Neural cell (in vitro differentiated cells): ENCODE data around the gene DAP. TPM values are rescaled to one million over a fixed set of nuclear protein-coding genes. Genes with fewer than 3 reads are reported as not detected.

ENCODE experiments used
- H2AFZ ChIP-seq: fragments of 200-600, 300-800 bp; sonication (generic), shearing (Covaris generic); 2 replicates; pipeline ENCODE4 v1.6.0; 2014; ENCODE audit warnings: low read depth, mild to moderate bottlenecking, antibody characterized with exemption, low read length, moderate library complexity
- H3F3A ChIP-seq: fragments of 200-600 bp; shearing (Covaris generic); 2 replicates; pipeline ENCODE4 v1.6.1; 2016; ENCODE audit warnings: mild to moderate bottlenecking, moderate library complexity, mixed read lengths, antibody characterized with exemption, low read length; ENCODE audit not compliant: insufficient read depth, poor library complexity, severe bottlenecking
- H3K27ac ChIP-seq: fragments of 200-600, 300-800 bp; sonication (generic), shearing (Covaris generic); 2 replicates; pipeline ENCODE4 v1.5.1; 2014; ENCODE audit warnings: mild to moderate bottlenecking, low read length, moderate library complexity
- H3K27me3 ChIP-seq: fragments of 300-800, 200-600 bp; sonication (generic), shearing (Covaris generic); 2 replicates; pipeline ENCODE4 v1.6.0; 2014; ENCODE audit warnings: mild to moderate bottlenecking, low read depth, low read length, moderate library complexity; ENCODE audit not compliant: insufficient read depth
- H3K36me3 ChIP-seq: fragments of 300-800, 200-600 bp; sonication (generic), shearing (Covaris generic); 2 replicates; pipeline ENCODE4 v1.5.1; 2014; ENCODE audit warnings: mild to moderate bottlenecking, antibody characterized with exemption, low read length, moderate library complexity; ENCODE audit not compliant: insufficient read depth
- H3K4me2 ChIP-seq: fragments of 300-800, 200-600 bp; sonication (generic), shearing (Covaris generic); 2 replicates; pipeline ENCODE4 v1.6.0; 2014; ENCODE audit warnings: mild to moderate bottlenecking, low read length
- H3K4me3 ChIP-seq: fragments of 300-800, 200-600 bp; sonication (generic), shearing (Covaris generic); 2 replicates; pipeline ENCODE4 v1.5.1; 2014; ENCODE audit warnings: mild to moderate bottlenecking, low read length, moderate library complexity
- H3K79me2 ChIP-seq: fragments of 200-600 bp; shearing (Covaris generic); replicated peaks from 2 replicates; pipeline ENCODE4 v1.6.0; 2014; ENCODE audit warnings: mild to moderate bottlenecking, low read length, moderate library complexity; ENCODE audit not compliant: insufficient read depth
- H3K9ac ChIP-seq: fragments of 300-800, 200-600 bp; sonication (generic), shearing (Covaris generic); 2 replicates; pipeline ENCODE4 v1.6.1; 2016; ENCODE audit warnings: mild to moderate bottlenecking, low read length, mixed read lengths
- H3K9me2 ChIP-seq: fragments of 200-600 bp; shearing (Covaris generic); 2 replicates; pipeline ENCODE4 v1.6.1; 2016; ENCODE audit warnings: mild to moderate bottlenecking, low read length, mixed read lengths; ENCODE audit not compliant: insufficient read depth
- H3K9me3 ChIP-seq: fragments of 200-600, 300-800 bp; sonication (generic), shearing (Covaris generic); 2 replicates; pipeline ENCODE4 v1.6.1; 2016; ENCODE audit warnings: mild to moderate bottlenecking, mixed run types, low read length, moderate library complexity, mixed read lengths
- H4K20me1 ChIP-seq: fragments of 200-600 bp; shearing (Covaris generic); 2 replicates; pipeline ENCODE4 v1.6.1; 2016; ENCODE audit warnings: mild to moderate bottlenecking, mixed run types; ENCODE audit not compliant: insufficient read depth
- EP300 ChIP-seq: fragments of 450-650 bp; conservative IDR thresholded peaks from 2 replicates; pipeline ENCODE4 v1.6.1; 2014; ENCODE audit warnings: antibody characterized with exemption, mild to moderate bottlenecking, moderate library complexity; ENCODE audit not compliant: poor library complexity, severe bottlenecking
- EZH2 ChIP-seq: fragments of 200-600, 300-800 bp; shearing (Covaris generic), sonication (generic); IDR thresholded peaks from 2 replicates; pipeline ENCODE4 v1.6.1; 2014; ENCODE audit warnings: antibody characterized with exemption, low read length, borderline replicate concordance, mild to moderate bottlenecking; ENCODE audit not compliant: insufficient read depth, poor library complexity, severe bottlenecking
- MXI1 ChIP-seq: fragments of 450-650 bp; conservative IDR thresholded peaks from 2 replicates; pipeline ENCODE4 v1.6.1; 2014; ENCODE audit warnings: antibody characterized with exemption, mild to moderate bottlenecking; ENCODE audit not compliant: poor library complexity, severe bottlenecking
- POLR2AphosphoS5 ChIP-seq: IDR thresholded peaks from 2 replicates; pipeline ENCODE4 v1.6.1; 2012
- RAD21 ChIP-seq: fragments of 450-650 bp; conservative IDR thresholded peaks from 2 replicates; pipeline ENCODE4 v1.6.1; 2014; ENCODE audit warnings: antibody characterized with exemption, mild to moderate bottlenecking, moderate library complexity
- SMC3 ChIP-seq: fragments of 450-650 bp; conservative IDR thresholded peaks from 2 replicates; pipeline ENCODE4 v1.6.1; 2014; ENCODE audit warnings: antibody characterized with exemption, mild to moderate bottlenecking, moderate library complexity; ENCODE audit not compliant: poor library complexity
- TAF1 ChIP-seq: IDR thresholded peaks from 2 replicates; pipeline ENCODE4 v1.6.1; 2012; ENCODE audit warnings: low read depth
- polyA plus RNA-seq: library from polyadenylated mRNA; depleted of rRNA; stranded (reverse); fragments of >200 nt; gene quantifications from 2 replicates; pipeline ENCODE4 v1.2.3, GENCODE V29; 2014
- TF ChIP-seq, protein P1 (sequence below): fragments of 450-650 bp; IDR thresholded peaks from 2 replicates; pipeline ENCODE4 v1.5.1; 2014; ENCODE audit warnings: antibody characterized with exemption, mild to moderate bottlenecking, moderate library complexity; ENCODE audit not compliant: poor library complexity, severe bottlenecking
- TF ChIP-seq, protein P2 (sequence below): IDR thresholded peaks from 2 replicates; pipeline ENCODE4 v1.6.1; 2012; ENCODE audit warnings: borderline replicate concordance

DAP gene
- polyA plus RNA-seq, 1 donor from 2014 or later, result 9.3 TPM

DNA sequence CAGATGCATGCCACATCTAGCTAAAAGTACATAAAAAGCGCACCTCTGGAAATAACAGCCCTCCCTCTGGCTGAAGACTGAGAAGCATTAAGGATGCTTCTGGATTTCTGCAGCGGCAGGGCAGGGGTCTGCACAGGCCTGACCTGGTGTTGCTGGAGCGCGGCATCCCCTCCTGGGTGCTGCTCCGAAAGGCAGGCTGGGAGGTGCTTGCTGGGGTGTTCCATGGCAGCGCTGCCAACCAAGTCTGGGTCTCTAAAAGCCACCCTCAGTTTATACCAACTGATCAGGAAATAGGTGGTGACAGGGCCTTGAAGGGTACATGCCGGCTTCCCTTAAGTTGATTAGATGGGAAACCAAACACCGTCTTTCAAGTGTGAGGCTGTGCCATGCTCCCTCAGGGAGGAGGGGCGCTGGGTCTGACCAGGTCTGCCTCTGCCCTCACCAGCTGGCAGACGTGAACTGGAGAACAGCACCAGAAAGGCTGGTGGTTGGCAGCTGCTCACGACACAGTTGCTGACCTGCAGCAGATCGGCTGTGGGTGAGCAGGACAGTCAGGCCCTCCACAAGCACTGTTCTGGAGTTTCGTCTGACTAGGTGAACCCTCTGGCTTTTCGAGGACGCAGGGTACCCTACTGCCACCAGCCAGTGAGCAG is 81.6 kb downstream of the DAP start:
- Histone ChIP-seq H3K36me3 (no peaks in the 10 kb centered on the region), H3K9me3 (no peaks in the 10 kb centered on the region), H3K79me2 (no peaks in the 10 kb centered on the region), H3K4me3 (no peak overlapping the region), H4K20me1 (no peaks in the 10 kb centered on the region), H3K9ac (no peak overlapping the region), H2AFZ (no peak overlapping the region), H3K4me2 (no peak overlapping the region), H3F3A (no peaks in the 10 kb centered on the region), H3K9me2 (no peaks in the 10 kb centered on the region), H3K27me3 (no peaks in the 10 kb centered on the region), H3K27ac (no peak overlapping the region)
- TF ChIP-seq, protein P1, sequence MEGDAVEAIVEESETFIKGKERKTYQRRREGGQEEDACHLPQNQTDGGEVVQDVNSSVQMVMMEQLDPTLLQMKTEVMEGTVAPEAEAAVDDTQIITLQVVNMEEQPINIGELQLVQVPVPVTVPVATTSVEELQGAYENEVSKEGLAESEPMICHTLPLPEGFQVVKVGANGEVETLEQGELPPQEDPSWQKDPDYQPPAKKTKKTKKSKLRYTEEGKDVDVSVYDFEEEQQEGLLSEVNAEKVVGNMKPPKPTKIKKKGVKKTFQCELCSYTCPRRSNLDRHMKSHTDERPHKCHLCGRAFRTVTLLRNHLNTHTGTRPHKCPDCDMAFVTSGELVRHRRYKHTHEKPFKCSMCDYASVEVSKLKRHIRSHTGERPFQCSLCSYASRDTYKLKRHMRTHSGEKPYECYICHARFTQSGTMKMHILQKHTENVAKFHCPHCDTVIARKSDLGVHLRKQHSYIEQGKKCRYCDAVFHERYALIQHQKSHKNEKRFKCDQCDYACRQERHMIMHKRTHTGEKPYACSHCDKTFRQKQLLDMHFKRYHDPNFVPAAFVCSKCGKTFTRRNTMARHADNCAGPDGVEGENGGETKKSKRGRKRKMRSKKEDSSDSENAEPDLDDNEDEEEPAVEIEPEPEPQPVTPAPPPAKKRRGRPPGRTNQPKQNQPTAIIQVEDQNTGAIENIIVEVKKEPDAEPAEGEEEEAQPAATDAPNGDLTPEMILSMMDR, result no peak
- TF ChIP-seq EZH2, result no peak
- no peak for TF ChIP-seq RAD21
- TF ChIP-seq SMC3, result no peak
- TF ChIP-seq POLR2AphosphoS5, result no peak
- TF ChIP-seq EP300, result no peak
- TF ChIP-seq, protein P2, sequence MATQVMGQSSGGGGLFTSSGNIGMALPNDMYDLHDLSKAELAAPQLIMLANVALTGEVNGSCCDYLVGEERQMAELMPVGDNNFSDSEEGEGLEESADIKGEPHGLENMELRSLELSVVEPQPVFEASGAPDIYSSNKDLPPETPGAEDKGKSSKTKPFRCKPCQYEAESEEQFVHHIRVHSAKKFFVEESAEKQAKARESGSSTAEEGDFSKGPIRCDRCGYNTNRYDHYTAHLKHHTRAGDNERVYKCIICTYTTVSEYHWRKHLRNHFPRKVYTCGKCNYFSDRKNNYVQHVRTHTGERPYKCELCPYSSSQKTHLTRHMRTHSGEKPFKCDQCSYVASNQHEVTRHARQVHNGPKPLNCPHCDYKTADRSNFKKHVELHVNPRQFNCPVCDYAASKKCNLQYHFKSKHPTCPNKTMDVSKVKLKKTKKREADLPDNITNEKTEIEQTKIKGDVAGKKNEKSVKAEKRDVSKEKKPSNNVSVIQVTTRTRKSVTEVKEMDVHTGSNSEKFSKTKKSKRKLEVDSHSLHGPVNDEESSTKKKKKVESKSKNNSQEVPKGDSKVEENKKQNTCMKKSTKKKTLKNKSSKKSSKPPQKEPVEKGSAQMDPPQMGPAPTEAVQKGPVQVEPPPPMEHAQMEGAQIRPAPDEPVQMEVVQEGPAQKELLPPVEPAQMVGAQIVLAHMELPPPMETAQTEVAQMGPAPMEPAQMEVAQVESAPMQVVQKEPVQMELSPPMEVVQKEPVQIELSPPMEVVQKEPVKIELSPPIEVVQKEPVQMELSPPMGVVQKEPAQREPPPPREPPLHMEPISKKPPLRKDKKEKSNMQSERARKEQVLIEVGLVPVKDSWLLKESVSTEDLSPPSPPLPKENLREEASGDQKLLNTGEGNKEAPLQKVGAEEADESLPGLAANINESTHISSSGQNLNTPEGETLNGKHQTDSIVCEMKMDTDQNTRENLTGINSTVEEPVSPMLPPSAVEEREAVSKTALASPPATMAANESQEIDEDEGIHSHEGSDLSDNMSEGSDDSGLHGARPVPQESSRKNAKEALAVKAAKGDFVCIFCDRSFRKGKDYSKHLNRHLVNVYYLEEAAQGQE, result no peak
- TF ChIP-seq TAF1, result no peak
- TF ChIP-seq MXI1, result no peak

DNA sequence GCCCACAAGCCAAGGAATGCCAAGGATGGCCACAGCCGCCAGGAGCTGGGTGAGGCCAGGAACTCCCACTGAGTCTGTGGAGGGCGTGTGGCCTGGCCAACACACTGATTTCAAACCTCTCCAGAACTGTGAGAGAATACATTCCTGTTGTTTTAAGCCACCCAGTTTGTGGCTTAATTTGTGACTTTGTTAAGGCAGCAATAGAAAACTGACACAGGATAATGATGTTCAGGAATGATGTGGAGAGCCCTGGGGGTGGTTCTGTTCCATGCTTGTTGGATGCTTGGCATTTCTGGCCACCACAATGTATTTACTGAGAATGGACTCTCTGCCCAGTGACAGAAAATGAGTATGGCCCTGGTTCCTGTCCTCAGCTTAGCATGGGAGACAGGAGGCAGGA is 82.8 kb downstream of the DAP start:
- Histone ChIP-seq H3K27me3 (no peaks in the 10 kb centered on the region), H3K79me2 (no peaks in the 10 kb centered on the region), H3K4me2 (no peak overlapping the region), H3K36me3 (no peaks in the 10 kb centered on the region), H3K4me3 (no peak overlapping the region), H3F3A (no peaks in the 10 kb centered on the region), H3K27ac (no peak overlapping the region), H3K9me2 (no peaks in the 10 kb centered on the region), H3K9ac (no peak overlapping the region), H4K20me1 (no peaks in the 10 kb centered on the region), H2AFZ (no peak overlapping the region), H3K9me3 (no peaks in the 10 kb centered on the region)
- TF ChIP-seq RAD21 (no peak), POLR2AphosphoS5 (no peak)
- TF ChIP-seq, protein P2, result no peak
